IMR-90 (cell line): ENCODE results near the gene TPRKB. TPM values are rescaled to one million over a fixed set of nuclear protein-coding genes. Genes with fewer than 3 reads are reported as not detected.

Experiments
- ATAC-seq: fragments of 200-7000 bp; cut with Tn5 transposase; 2 replicates; pipeline ENCODE4 v1.9.1; 2020; ENCODE audit warnings: low read depth, mild to moderate bottlenecking, moderate library complexity
- BruUV-seq: library from RNA; stranded (reverse); fragments of 400-500 nt; replicated peaks from 2 replicates; lab custom pipeline; 2021; lab: Mats Ljungman, UMichigan
- CTCF ChIA-PET: fragments of 300-600 bp; formaldehyde crosslinking; extraction: SDS; loops from one replicate; lab custom pipeline; 2021; ENCODE audit warnings: antibody characterized with exemption; lab: Yijun Ruan, JAX
- POLR2A ChIA-PET: fragments of 300-600 bp; sonication (Branson Sonifier 250); formaldehyde crosslinking; loops from one replicate; lab custom pipeline; 2022; ENCODE audit warnings: antibody characterized with exemption; ENCODE audit not compliant: unreplicated experiment; lab: Charles Lee
- DNase-seq: peaks from one replicate; pipeline ENCODE4 v3.0.0; 2013
- H2AFZ ChIP-seq: replicated peaks from 2 replicates; pipeline ENCODE3; 2013; ENCODE audit warnings: low read length, mild to moderate bottlenecking; ENCODE audit not compliant: poor library complexity
- H2AK5ac ChIP-seq: 2 replicates; pipeline ENCODE4 v1.6.1; 2013; ENCODE audit warnings: low read depth, low read length, inconsistent platforms
- H2AK9ac ChIP-seq: replicated peaks from 2 replicates; pipeline ENCODE3; 2013; ENCODE audit warnings: mild to moderate bottlenecking, low read depth, low read length, moderate library complexity; ENCODE audit not compliant: poor library complexity
- H2BK120ac ChIP-seq: 2 replicates; pipeline ENCODE4 v1.6.1; 2013; ENCODE audit warnings: low read depth, low read length, inconsistent platforms
- H2BK15ac ChIP-seq: 3 replicates; pipeline ENCODE4 v1.6.1; 2013; ENCODE audit warnings: low read depth, low read length, inconsistent platforms
- H2BK20ac ChIP-seq: 2 replicates; pipeline ENCODE4 v1.6.1; 2013; ENCODE audit warnings: low read depth, mild to moderate bottlenecking, inconsistent platforms, low read length, moderate library complexity
- H2BK5ac ChIP-seq: 2 replicates; pipeline ENCODE4 v1.6.1; 2013; ENCODE audit warnings: mild to moderate bottlenecking, low read depth, low read length, inconsistent platforms; ENCODE audit not compliant: poor library complexity, severe bottlenecking
- H3K14ac ChIP-seq: replicated peaks from 2 replicates; pipeline ENCODE4 v1.6.1; 2013; ENCODE audit warnings: low read depth, low read length, inconsistent platforms
- H3K18ac ChIP-seq: 2 replicates; pipeline ENCODE4 v1.6.1; 2013; ENCODE audit warnings: low read depth, low read length, control low read depth
- H3K23ac ChIP-seq: 2 replicates; pipeline ENCODE4 v1.6.1; 2013; ENCODE audit warnings: low read depth, low read length, inconsistent platforms
- H3K27ac ChIP-seq: 2 replicates; pipeline ENCODE4 v1.5.1; 2013; ENCODE audit warnings: mild to moderate bottlenecking, control low read depth, low read length; ENCODE audit not compliant: insufficient read depth
- H3K27me3 ChIP-seq: 2 replicates; pipeline ENCODE4 v1.6.1; 2013; ENCODE audit warnings: low read length; ENCODE audit not compliant: control insufficient read depth, insufficient read depth
- H3K36me3 ChIP-seq: 2 replicates; pipeline ENCODE4 v1.6.1; 2013; ENCODE audit warnings: low read length, mixed read lengths; ENCODE audit not compliant: control insufficient read depth, insufficient read depth
- H3K4ac ChIP-seq: 2 replicates; pipeline ENCODE4 v1.6.1; 2013; ENCODE audit warnings: low read depth, low read length, inconsistent platforms
- H3K4me1 ChIP-seq: 2 replicates; pipeline ENCODE4 v1.6.1; 2013; ENCODE audit warnings: low read length, mixed read lengths; ENCODE audit not compliant: control insufficient read depth, insufficient read depth
- H3K4me2 ChIP-seq: 2 replicates; pipeline ENCODE4 v1.6.1; 2013; ENCODE audit warnings: low read depth, mild to moderate bottlenecking, control low read depth, low read length, moderate library complexity
- H3K4me3 ChIP-seq: 2 replicates; pipeline ENCODE4 v1.5.1; 2013; ENCODE audit warnings: low read depth, mild to moderate bottlenecking, control low read depth, low read length, moderate library complexity; ENCODE audit not compliant: insufficient read depth
- H3K56ac ChIP-seq: 2 replicates; pipeline ENCODE4 v1.6.1; 2013; ENCODE audit warnings: low read length, inconsistent platforms; ENCODE audit not compliant: insufficient read depth; ENCODE audit errors: extremely low read depth
- H3K79me1 ChIP-seq, 2 experiments: 2 replicates each; pipeline ENCODE4 v1.6.1; 2013; ENCODE audit warnings: low read length in 2 of 2, inconsistent platforms in 1 of 2, low read depth in 1 of 2
- H3K9ac ChIP-seq: 2 replicates; pipeline ENCODE4 v1.6.1; 2013; ENCODE audit warnings: low read depth, low read length, control low read depth
- H3K9me1 ChIP-seq: 2 replicates; pipeline ENCODE4 v1.6.1; 2013; ENCODE audit warnings: low read length, inconsistent platforms; ENCODE audit not compliant: insufficient read depth
- H3K9me3 ChIP-seq: 2 replicates; pipeline ENCODE4 v1.6.1; 2013; ENCODE audit warnings: low read length; ENCODE audit not compliant: control insufficient read depth, insufficient read depth
- H4K20me1 ChIP-seq: 2 replicates; pipeline ENCODE4 v1.6.1; 2013; ENCODE audit warnings: low read length, inconsistent platforms; ENCODE audit not compliant: insufficient read depth
- H4K5ac ChIP-seq: 2 replicates; pipeline ENCODE4 v1.6.1; 2013; ENCODE audit warnings: mild to moderate bottlenecking, low read depth, low read length, control low read depth
- H4K8ac ChIP-seq, 2 experiments: 2 replicates each; pipeline ENCODE4 v1.6.1; 2013; ENCODE audit warnings: low read depth in 2 of 2, low read length in 2 of 2, control low read depth in 1 of 2, inconsistent platforms in 1 of 2
- H4K91ac ChIP-seq: 2 replicates; pipeline ENCODE4 v1.6.1; 2013; ENCODE audit warnings: low read depth, low read length, inconsistent platforms; ENCODE audit not compliant: insufficient read depth
- CEBPB ChIP-seq: IDR thresholded peaks from 2 replicates; pipeline ENCODE4 v1.6.1; 2012; ENCODE audit warnings: low read depth, low read length, improper control_type of control experiment
- ELK1 ChIP-seq: fragments of 150-350 bp; IDR thresholded peaks from 2 replicates; pipeline ENCODE4 v1.6.1; 2016; ENCODE audit warnings: low read depth, mild to moderate bottlenecking, low read length, moderate library complexity, borderline replicate concordance
- POLR2A ChIP-seq: IDR thresholded peaks from 2 replicates; pipeline ENCODE4 v1.6.1; 2012; ENCODE audit warnings: mild to moderate bottlenecking, low read depth, low read length
- RAD21 ChIP-seq: IDR thresholded peaks from 2 replicates; pipeline ENCODE4 v1.6.1; 2012; ENCODE audit warnings: low read length, improper control_type of control experiment
- RCOR1 ChIP-seq: IDR thresholded peaks from 2 replicates; pipeline ENCODE4 v1.6.1; 2012; ENCODE audit warnings: mild to moderate bottlenecking, low read length, improper control_type of control experiment; ENCODE audit not compliant: insufficient replicate concordance
- WGBS, 2 experiments: methylation state at CpG; one replicate each; pipeline versions ENCODE4 v1.1.5 to v1.1.7; 2013; ENCODE audit warnings: missing lambda C conversion rate in 2 of 2; ENCODE audit not compliant: insufficient read length in 1 of 2; ENCODE audit errors: extremely low coverage in 2 of 2; 5-methylcytosine and 5-hydroxymethylcytosine counted together
- dilution Hi-C: fragments of 300-500 bp; cut with HindIII; formaldehyde crosslinking; loops from one replicate; pipeline ENCODE4 v1.14.3; 2018; ENCODE audit warnings: low sequenced_read_pairs; ENCODE audit not compliant: unreplicated experiment
- in situ Hi-C: fragments of 300-500 bp; cut with MboI; formaldehyde crosslinking; loops from 3 replicates; pipeline ENCODE4 v1.14.3; 2019; ENCODE audit warnings: low sequenced_read_pairs, inconsistent platforms, mixed read lengths
- intact Hi-C: fragments of 100-400 bp; cut with micrococcal nuclease; formaldehyde crosslinking; loops from 2 replicates; pipeline ENCODE4 v1.10.0; 2022
- polyA plus RNA-seq, 3 experiments: library from polyadenylated mRNA; depleted of rRNA; stranded (reverse); fragments of >200 nt; gene quantifications; 2 replicates each; pipeline ENCODE4 v1.2.3, GENCODE V29; 2012; ENCODE audit warnings: low replicate concordance in 1 of 3
- total RNA-seq: library from RNA; depleted of rRNA; stranded (reverse); fragments of >200 nt; gene quantifications from 2 replicates; pipeline ENCODE4 v1.2.3, GENCODE V29; 2012

Gene TPRKB
- total and polyA plus RNA-seq, 2 of the 4 experiments (the other 2 are of a cell fraction), result 35.3 to 37.6 TPM

- H2AK5ac ChIP-seq, result no peak overlapping the region
- TF ChIP-seq RAD21, result no peak
- no peak for TF ChIP-seq CEBPB
- no peak for TF ChIP-seq RCOR1
- TF ChIP-seq ELK1, result no peak
- TF ChIP-seq POLR2A, result no peak
- H4K20me1 ChIP-seq, result peaks cover 5% of the 10 kb centered on the region; the same call in 1 of the 2 replicates
- no peak overlapping the region for H3K56ac ChIP-seq
- BruUV-seq, result no TSS peak
- ATAC-seq (peak; percentile 55), DNase-seq (peak; percentile 44)
- no peak overlapping the region for H3K23ac ChIP-seq
- no peak overlapping the region for H4K8ac ChIP-seq
- H3K4me3 ChIP-seq, result no peak overlapping the region
- peaks cover 10% of the 10 kb centered on the region for H3K9me1 ChIP-seq
- ChIA-PET POLR2A (interaction anchor here (1.0 kb wide), 1 partner anchor 23 kb away, joined by 3 read pairs; the partner anchor contains the start of gene TPRKB), CTCF (interaction anchor here (0.6 kb wide), 1 partner anchor 62 kb away, joined by 3 read pairs; no protein-coding TSS in a partner anchor)
- no peak overlapping the region for H3K9ac ChIP-seq
- H3K4me2 ChIP-seq, result no peak overlapping the region
- in situ Hi-C loops (no loop called here), dilution Hi-C loops (no loop called here), intact Hi-C loops (no loop called here)
- no peak overlapping the region for H4K91ac ChIP-seq
- H2AFZ ChIP-seq, result no peak overlapping the region
- no peaks in the 10 kb centered on the region for H3K27me3 ChIP-seq
- no peak overlapping the region for H2BK5ac ChIP-seq
- no peak overlapping the region for H3K18ac ChIP-seq
- H3K9me3 ChIP-seq, result no peaks in the 10 kb centered on the region
- no peak overlapping the region for H2BK20ac ChIP-seq
- no peak overlapping the region for H2BK120ac ChIP-seq
- no peak overlapping the region for H2BK15ac ChIP-seq
- peaks cover 4% of the 10 kb centered on the region for H3K4me1 ChIP-seq
- H3K27ac ChIP-seq, result no peak overlapping the region
- no peak overlapping the region for H2AK9ac ChIP-seq
- peaks cover 0 to 14% of the 10 kb centered on the region in 2 experiments; a peak in 2 of 4 replicates for H3K79me1 ChIP-seq
- whole genome bisulfite sequencing, 2 experiments, result no CpG with 5 or more reads among the region's 2 CpGs
- no peak overlapping the region for H3K14ac ChIP-seq
- H3K36me3 ChIP-seq, result peaks cover 41% of the 10 kb centered on the region
- no peak overlapping the region for H3K4ac ChIP-seq
- no peak overlapping the region for H4K5ac ChIP-seq
Observed at GRCh38 chr2:73759904-73760303, 22.8 kb upstream of the TPRKB start.
